K562 (cell line): ENCODE measurements around the gene CCDC82. TPM values are rescaled to one million over a fixed set of nuclear protein-coding genes. Genes with fewer than 3 reads are reported as not detected.
A peak's percentile ranks its signal among the peaks of the same experiment; 100 is the strongest.

Experiments used
- BRCA1 ChIP-seq, 2 experiments: fragments of 450-650 bp in 1 of 2; sonication (generic) in 1 of 2; formaldehyde crosslinking in 1 of 2; IDR thresholded peaks; 2 replicates each; pipeline versions ENCODE4 v1.5.0 to v1.6.1; 2017 to 2020; ENCODE audit warnings: mild to moderate bottlenecking in 1 of 2, missing genetic modification reagents in 1 of 2
- CXXC5 ChIP-seq: fragments of 250-450 bp; sonication (Bioruptor Pico); IDR thresholded peaks from 2 replicates; pipeline ENCODE4 v1.8.0; 2022; ENCODE audit warnings: inconsistent platforms, mild to moderate bottlenecking, moderate library complexity
- EP400 ChIP-seq: fragments of 450-650 bp; IDR thresholded peaks from 2 replicates; pipeline ENCODE4 v1.6.1; 2017; ENCODE audit warnings: antibody characterized with exemption, mild to moderate bottlenecking, moderate library complexity
- ETV1 ChIP-seq: fragments of 450-650 bp; conservative IDR thresholded peaks from 2 replicates; pipeline ENCODE4 v1.6.1; 2016; ENCODE audit warnings: missing genetic modification characterization, control low read depth, low read depth, missing compliant biosample characterization
- FOXP1 ChIP-seq: sonication (generic); formaldehyde crosslinking; IDR thresholded peaks from 2 replicates; pipeline ENCODE4 v1.8.0; 2022; ENCODE audit warnings: mild to moderate bottlenecking, missing genetic modification reagents
- GATAD2A ChIP-seq: fragments of 450-650 bp; IDR thresholded peaks from 2 replicates; pipeline ENCODE4 v1.6.1; 2017
- HDAC1 ChIP-seq, 2 experiments: fragments of 450-650 bp; IDR thresholded peaks; 2 replicates each; pipeline ENCODE4 v1.6.1; 2016 to 2017; ENCODE audit warnings: inconsistent platforms in 1 of 2, mild to moderate bottlenecking in 1 of 2, moderate library complexity in 1 of 2
- HDAC2 ChIP-seq: fragments of 450-650 bp; IDR thresholded peaks from 2 replicates; pipeline ENCODE4 v1.6.1; 2016; ENCODE audit warnings: mild to moderate bottlenecking
- HDGF ChIP-seq: fragments of 450-650 bp; IDR thresholded peaks from 2 replicates; pipeline ENCODE4 v1.6.1; 2016
- KAT2B ChIP-seq: IDR thresholded peaks from one replicate; pipeline ENCODE4 v1.6.1; 2012; ENCODE audit warnings: low read depth, mild to moderate bottlenecking, control low read depth, inconsistent platforms, low read length, moderate library complexity
- PHF20 ChIP-seq: fragments of 450-650 bp; IDR thresholded peaks from 2 replicates; pipeline ENCODE4 v1.6.1; 2018; ENCODE audit not compliant: partially characterized antibody
- POLR3A ChIP-seq: IDR thresholded peaks from 2 replicates; pipeline ENCODE4 v1.6.1; 2011; ENCODE audit warnings: borderline replicate concordance, mild to moderate bottlenecking, moderate library complexity; ENCODE audit not compliant: insufficient read length, insufficient read depth; ENCODE audit errors: extremely low read depth
- RBFOX2 ChIP-seq: fragments of 200-400 bp; formaldehyde crosslinking; IDR thresholded peaks from 2 replicates; pipeline ENCODE4 v1.6.1; 2017; ENCODE audit warnings: low read depth, mild to moderate bottlenecking, low read length, moderate library complexity
- SIN3A ChIP-seq, 2 experiments: fragments of 150-350 bp in 1 of 2; IDR thresholded peaks; 2 replicates each; pipeline ENCODE4 v1.6.1; 2011 to 2016; ENCODE audit warnings: borderline replicate concordance in 2 of 2, low read depth in 2 of 2, low read length in 2 of 2, mild to moderate bottlenecking in 2 of 2, moderate library complexity in 2 of 2; ENCODE audit not compliant: control insufficient read depth in 1 of 2
- SP2 ChIP-seq: IDR thresholded peaks from 2 replicates; pipeline ENCODE4 v1.6.1; 2011; ENCODE audit warnings: mild to moderate bottlenecking, low read depth, low read length, moderate library complexity; ENCODE audit not compliant: poor library complexity, severe bottlenecking; ENCODE audit errors: extremely low read depth
- SREBF1 ChIP-seq: fragments of 150-350 bp; IDR thresholded peaks from 2 replicates; pipeline ENCODE4 v1.6.1; 2014; ENCODE audit warnings: antibody characterized with exemption, low read depth, low read length, borderline replicate concordance
- ZFX ChIP-seq: sonication (generic); formaldehyde crosslinking; IDR thresholded peaks from 2 replicates; pipeline ENCODE4 v1.8.0; 2022; ENCODE audit warnings: mild to moderate bottlenecking, missing genetic modification reagents, moderate library complexity
- ZNF589 ChIP-seq: fragments of 200-800 bp; sonication (Bioruptor generic); IDR thresholded peaks from 2 replicates; pipeline ENCODE4 v1.6.1; 2016; ENCODE audit warnings: low read depth, missing genetic modification characterization, missing compliant biosample characterization
- polyA plus RNA-seq, 8 experiments: library from polyadenylated mRNA; depleted of rRNA in 4 of 8; stranded (reverse) in 5 of 8; unstranded in 3 of 8; fragments of >200 nt; fragmentation: Nextera tagmentation in 2 of 8; fragmentation: Illumina TruSeq in 1 of 8; extraction: Ambion mirVana in 2 of 8; extraction: Trizol in 1 of 8; gene quantifications; 2 replicates each; pipeline versions ENCODE4 v1.2.1 to v1.2.3, GENCODE V29; 2011 to 2014; ENCODE audit warnings: inconsistent platforms in 1 of 8, missing spikeins in 1 of 8
- total RNA-seq, 7 experiments: library from RNA; depleted of rRNA in 6 of 7; stranded (reverse); fragments of >200 nt in 6 of 7; fragmentation: Illumina TruSeq in 2 of 7; extraction: Trizol in 2 of 7; gene quantifications; 2 replicates each; pipeline versions ENCODE4 v1.2.1 to v1.2.3, GENCODE V29; 2011 to 2021; ENCODE audit warnings: low replicate concordance in 1 of 7
- TF ChIP-seq, protein P1 (sequence below): sonication (generic); formaldehyde crosslinking; IDR thresholded peaks from 2 replicates; pipeline ENCODE4 v1.8.0; 2022; ENCODE audit warnings: mild to moderate bottlenecking, missing genetic modification reagents, borderline replicate concordance
- TF ChIP-seq, protein P2 (sequence below), 3 experiments: fragments of 200-800 bp in 1 of 3; sonication (Bioruptor generic) in 1 of 3; sonication (generic) in 1 of 3; formaldehyde crosslinking in 1 of 3; IDR thresholded peaks; 2 replicates each; pipeline versions ENCODE4 v1.6.1 to v1.8.0; 2016 to 2022; ENCODE audit warnings: mild to moderate bottlenecking in 2 of 3, missing compliant biosample characterization in 2 of 3, missing genetic modification characterization in 2 of 3, missing genetic modification reagents in 1 of 3
- TF ChIP-seq, protein P3 (sequence below), 3 experiments: IDR thresholded peaks in 2 of 3; conservative IDR thresholded peaks in 1 of 3; 2 replicates each; pipeline ENCODE4 v1.5.1; 2011 to 2012; ENCODE audit warnings: low read length in 3 of 3, mild to moderate bottlenecking in 3 of 3, control low read depth in 2 of 3, improper control_type of control experiment in 1 of 3, inconsistent platforms in 1 of 3, low read depth in 1 of 3, mixed read lengths in 1 of 3, moderate library complexity in 1 of 3; ENCODE audit not compliant: insufficient read depth in 2 of 3

The CCDC82 gene
- total and polyA plus RNA-seq, 9 of the 15 experiments (the other 6 are each of a cell fraction or from before 2014, with no cell fraction given) = 12.5 to 51.3 (median 24.5) TPM

DNA sequence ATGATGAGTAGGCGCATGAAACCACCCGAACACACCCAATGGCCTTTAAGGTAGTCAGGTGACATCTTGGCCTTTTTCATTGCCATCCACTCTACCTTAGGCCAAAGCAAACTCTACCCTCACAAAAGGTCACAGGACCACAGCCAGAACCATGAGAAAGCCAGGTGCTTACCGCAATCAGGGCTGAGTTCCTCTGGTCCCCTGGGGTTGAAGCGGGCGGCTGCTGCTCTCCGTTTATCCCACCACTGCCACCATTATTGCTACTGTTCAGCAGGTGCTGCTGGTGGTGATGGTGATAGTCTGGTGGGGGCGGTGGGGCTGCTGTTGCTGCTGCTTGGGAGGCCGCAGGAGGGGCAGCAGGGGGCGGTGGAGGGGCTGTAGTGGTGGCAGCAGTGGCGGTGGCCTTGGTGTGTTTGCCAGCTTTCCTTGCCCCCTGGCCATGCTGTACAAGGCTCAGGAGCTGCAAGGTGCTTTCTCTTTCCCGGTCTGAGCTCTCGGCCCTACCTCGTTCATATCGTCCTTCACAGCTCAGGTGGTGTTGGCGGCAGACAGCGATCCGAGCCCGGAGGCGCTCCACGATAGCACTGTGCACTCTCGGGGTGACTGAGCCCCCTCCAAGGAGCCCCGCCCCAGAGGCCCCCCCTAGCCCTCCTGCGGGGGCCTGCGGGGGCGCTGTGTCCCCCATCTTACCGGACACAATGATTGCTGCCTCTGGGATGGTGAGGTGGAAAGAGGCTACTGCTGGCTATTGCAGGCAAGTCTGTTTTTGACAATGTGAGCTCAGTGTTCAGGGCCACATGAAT lies 48.3 kb downstream of the CCDC82 start (continued):
- TF ChIP-seq KAT2B = no peak
- peak; percentile 53 for TF ChIP-seq ZFX (CRISPR knock-in tag)
- TF ChIP-seq HDAC1 (IDR thresholded peaks at IDR 0.05) = peak in 1 of 2 experiments; percentile 46; a peak in 2 of 4 replicates
- 0 out of 2 replicates have a peak, but pooled peaks have one; percentile 79 for TF ChIP-seq GATAD2A
- no peak for TF ChIP-seq SP2
- no peak for TF ChIP-seq POLR3A
- peak; percentile 19; the same call in 1 of the 2 replicates for TF ChIP-seq HDAC2
- no peak for TF ChIP-seq BRCA1 (IDR thresholded peaks at IDR 0.05)
- TF ChIP-seq BRCA1 (CRISPR knock-in tag; IDR thresholded peaks at IDR 0.05) = no peak
- TF ChIP-seq EP400 = peak; percentile 43; the same call in 1 of the 2 replicates
- TF ChIP-seq SREBF1 = no peak
- TF ChIP-seq PHF20 = peak; percentile 11
- TF ChIP-seq, protein P1, sequence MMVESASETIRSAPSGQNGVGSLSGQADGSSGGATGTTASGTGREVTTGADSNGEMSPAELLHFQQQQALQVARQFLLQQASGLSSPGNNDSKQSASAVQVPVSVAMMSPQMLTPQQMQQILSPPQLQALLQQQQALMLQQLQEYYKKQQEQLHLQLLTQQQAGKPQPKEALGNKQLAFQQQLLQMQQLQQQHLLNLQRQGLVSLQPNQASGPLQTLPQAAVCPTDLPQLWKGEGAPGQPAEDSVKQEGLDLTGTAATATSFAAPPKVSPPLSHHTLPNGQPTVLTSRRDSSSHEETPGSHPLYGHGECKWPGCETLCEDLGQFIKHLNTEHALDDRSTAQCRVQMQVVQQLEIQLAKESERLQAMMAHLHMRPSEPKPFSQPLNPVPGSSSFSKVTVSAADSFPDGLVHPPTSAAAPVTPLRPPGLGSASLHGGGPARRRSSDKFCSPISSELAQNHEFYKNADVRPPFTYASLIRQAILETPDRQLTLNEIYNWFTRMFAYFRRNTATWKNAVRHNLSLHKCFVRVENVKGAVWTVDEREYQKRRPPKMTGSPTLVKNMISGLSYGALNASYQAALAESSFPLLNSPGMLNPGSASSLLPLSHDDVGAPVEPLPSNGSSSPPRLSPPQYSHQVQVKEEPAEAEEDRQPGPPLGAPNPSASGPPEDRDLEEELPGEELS (CRISPR knock-in tag) = no peak
- TF ChIP-seq ZNF589 (CRISPR knock-in tag) = 0 out of 2 replicates have a peak, but pooled peaks have one; percentile 28
- peak; percentile 61; the same call in 1 of the 2 replicates for TF ChIP-seq HDGF
- TF ChIP-seq RBFOX2 = peak; percentile 54; the same call in 1 of the 2 replicates
- TF ChIP-seq, protein P2, sequence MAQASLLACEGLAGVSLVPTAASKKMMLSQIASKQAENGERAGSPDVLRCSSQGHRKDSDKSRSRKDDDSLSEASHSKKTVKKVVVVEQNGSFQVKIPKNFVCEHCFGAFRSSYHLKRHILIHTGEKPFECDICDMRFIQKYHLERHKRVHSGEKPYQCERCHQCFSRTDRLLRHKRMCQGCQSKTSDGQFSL (CRISPR knock-in tag; IDR thresholded peaks at IDR 0.05) = peak; percentile 84
- TF ChIP-seq, protein P2 (tag; IDR thresholded peaks at IDR 0.05) = peak in 1 of 2 experiments; percentile 69; a peak in 1 of 4 replicates
- peak; percentile 66; the same call in 1 of the 2 replicates for TF ChIP-seq FOXP1 (CRISPR knock-in tag)
- no peak for TF ChIP-seq SIN3A (IDR thresholded peaks at IDR 0.05; ENCODE audit: borderline replicate concordance in 2 of 2, control insufficient read depth in 1 of 2, low read depth in 2 of 2, low read length in 2 of 2)
- TF ChIP-seq, protein P3, sequence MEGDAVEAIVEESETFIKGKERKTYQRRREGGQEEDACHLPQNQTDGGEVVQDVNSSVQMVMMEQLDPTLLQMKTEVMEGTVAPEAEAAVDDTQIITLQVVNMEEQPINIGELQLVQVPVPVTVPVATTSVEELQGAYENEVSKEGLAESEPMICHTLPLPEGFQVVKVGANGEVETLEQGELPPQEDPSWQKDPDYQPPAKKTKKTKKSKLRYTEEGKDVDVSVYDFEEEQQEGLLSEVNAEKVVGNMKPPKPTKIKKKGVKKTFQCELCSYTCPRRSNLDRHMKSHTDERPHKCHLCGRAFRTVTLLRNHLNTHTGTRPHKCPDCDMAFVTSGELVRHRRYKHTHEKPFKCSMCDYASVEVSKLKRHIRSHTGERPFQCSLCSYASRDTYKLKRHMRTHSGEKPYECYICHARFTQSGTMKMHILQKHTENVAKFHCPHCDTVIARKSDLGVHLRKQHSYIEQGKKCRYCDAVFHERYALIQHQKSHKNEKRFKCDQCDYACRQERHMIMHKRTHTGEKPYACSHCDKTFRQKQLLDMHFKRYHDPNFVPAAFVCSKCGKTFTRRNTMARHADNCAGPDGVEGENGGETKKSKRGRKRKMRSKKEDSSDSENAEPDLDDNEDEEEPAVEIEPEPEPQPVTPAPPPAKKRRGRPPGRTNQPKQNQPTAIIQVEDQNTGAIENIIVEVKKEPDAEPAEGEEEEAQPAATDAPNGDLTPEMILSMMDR (IDR thresholded peaks at IDR 0.05 in 2 of 3, conservative IDR thresholded peaks at IDR 0.05 in 1 of 3; ENCODE audit: insufficient read depth in 2 of 3, low read depth in 1 of 3, low read length in 3 of 3) = peak; percentile 69 to 98 (median 79)
- TF ChIP-seq CXXC5 = no peak
- peak; percentile 40; the same call in 1 of the 2 replicates for TF ChIP-seq ETV1
